HL-60 (cell line): Measurements from ENCODE around the gene DAAM2.

Experiments
- CTCF ChIP-seq: IDR thresholded peaks from one replicate; pipeline ENCODE4 v1.5.1; 2011; ENCODE audit warnings: low read length, control low read depth, inconsistent platforms; ENCODE audit not compliant: insufficient read depth
- POLR2AphosphoS5 ChIP-seq: IDR thresholded peaks from 2 replicates; pipeline ENCODE4 v1.6.1; 2012; ENCODE audit warnings: low read depth
- REST ChIP-seq: IDR thresholded peaks from 2 replicates; pipeline ENCODE4 v1.6.1; 2012; ENCODE audit warnings: low read depth; ENCODE audit not compliant: insufficient replicate concordance

- TF ChIP-seq CTCF (no peak), REST (no peak), POLR2AphosphoS5 (no peak)
Observed at GRCh38 chr6:39835821-39836295, 43.7 kb downstream of the DAAM2 start.
